Activated T-cell treated with anti-CD3 and anti-CD28 coated beads for 24 hours (primary cell): ENCODE results near the gene ASS1.
"Not testable (repeated sequence)": the region's sequence is repeated elsewhere in the genome, so short reads cannot be mapped to it uniquely, and the experiment has no call there.

Source experiments
- DNase-seq: peaks from one replicate; pipeline ENCODE4 v3.0.0-alpha.2; 2020; ENCODE audit warnings: low read depth

ASS1 gene

GRCh38 chr9:130434656-130435055, 10.1 kb upstream of the ASS1 start:
- not testable (repeated sequence) for DNase-seq

- no peak for DNase-seq
Measured at GRCh38 chr9:130437011-130437789, 7.6 kb upstream of the ASS1 start.

- no peak for DNase-seq
Measured at GRCh38 chr9:130438382-130438981, 6.3 kb upstream of the ASS1 start.

- DNase-seq, result no peak
Measured at GRCh38 chr9:130441031-130441430, 3.7 kb upstream of the ASS1 start.

- DNase-seq, result no peak
Measured at GRCh38 chr9:130442746-130443455, 1.9 kb upstream of the ASS1 start.

- no peak for DNase-seq
Measured at GRCh38 chr9:130443456-130443801, 1.3 kb upstream of the ASS1 start.

- no peak for DNase-seq
Measured at GRCh38 chr9:130443840-130444492, 795 bp upstream of the ASS1 start.

GRCh38 chr9:130445268-130445983, 665 bp downstream of the ASS1 start:
- DNase-seq, result no peak

GRCh38 chr9:130446101-130446861, 1.5 kb downstream of the ASS1 start:
- DNase-seq, result no peak

GRCh38 chr9:130447193-130447816, 2.5 kb downstream of the ASS1 start:
- DNase-seq, result no peak

GRCh38 chr9:130448035-130448624, 3.4 kb downstream of the ASS1 start:
- DNase-seq, result no peak

- no peak for DNase-seq
Measured at GRCh38 chr9:130448771-130449603, 4.2 kb downstream of the ASS1 start.

- no peak for DNase-seq
Measured at GRCh38 chr9:130450344-130451003, 5.7 kb downstream of the ASS1 start.

GRCh38 chr9:130451004-130451390, 6.2 kb downstream of the ASS1 start:
- no peak for DNase-seq

- DNase-seq, result no peak
Measured at GRCh38 chr9:130451509-130452388, 7.0 kb downstream of the ASS1 start.

- no peak for DNase-seq
Measured at GRCh38 chr9:130452835-130453234, 8.1 kb downstream of the ASS1 start.

GRCh38 chr9:130453487-130453886, 8.7 kb downstream of the ASS1 start:
- no peak for DNase-seq
